Measurements from ENCODE around the gene MX2. TPM values are rescaled to one million over a fixed set of nuclear protein-coding genes. Genes with fewer than 3 reads are reported as not detected.
"Not testable (repeated sequence)": the region's sequence is repeated elsewhere in the genome, so short reads cannot be mapped to it uniquely, and the experiment has no call there.

MX2 gene
- total and polyA plus RNA-seq, 2 donors (not counting 1 experiment from before 2014, with no cell fraction given) = 2.0 to 3.6 TPM

GRCh38 chr21:41422546-41423304 is 60.9 kb downstream of the MX2 start:
- H2AFZ ChIP-seq (ENCODE audit: low read length) = no peak overlapping the region
- H3K9ac ChIP-seq (ENCODE audit: insufficient read depth, low read length) = no peak overlapping the region
- DNase-seq (ENCODE audit: low read depth in 2 of 2) = no peak
- no peaks in the 10 kb centered on the region for H3K4me1 ChIP-seq (ENCODE audit: control insufficient read depth, extremely low read depth, insufficient read depth, low read length)
- TF ChIP-seq EZH2 (IDR thresholded peaks at IDR 0.05; ENCODE audit: low read length, missing control alignments) = no peak
- no peak for TF ChIP-seq CTCF (conservative IDR thresholded peaks at IDR 0.05 in 1 of 2, IDR thresholded peaks at IDR 0.05 in 1 of 2; ENCODE audit: low read depth in 1 of 2, low read length in 2 of 2)
- no peak overlapping the region for H3K4me3 ChIP-seq (replicated peaks in 1 of 4; ENCODE audit: control extremely low read depth in 1 of 4, insufficient read depth in 1 of 4, low read depth in 3 of 4, low read length in 4 of 4)
- H4K20me1 ChIP-seq (ENCODE audit: control insufficient read depth, extremely low read depth, insufficient read depth, low read length) = no peaks in the 10 kb centered on the region
- no peaks in the 10 kb centered on the region for H3K27me3 ChIP-seq (ENCODE audit: control insufficient read depth, insufficient read depth, low read length)
- H3K79me2 ChIP-seq (ENCODE audit: control insufficient read depth, insufficient read depth, low read length) = no peaks in the 10 kb centered on the region
- no peaks in the 10 kb centered on the region for H3K36me3 ChIP-seq (ENCODE audit: control insufficient read depth, insufficient read depth, low read length)
- H3K27ac ChIP-seq (ENCODE audit: insufficient read depth, low read length) = no peak overlapping the region
- no peak overlapping the region for H3K4me2 ChIP-seq (ENCODE audit: extremely low read depth, insufficient read depth, low read length)
- H3K9me3 ChIP-seq (ENCODE audit: control insufficient read depth, insufficient read depth, low read depth, low read length) = no peaks in the 10 kb centered on the region

- H3K36me3 ChIP-seq (ENCODE audit: control insufficient read depth, insufficient read depth, low read length); H3K9me3 ChIP-seq (ENCODE audit: control insufficient read depth, insufficient read depth, low read depth, low read length); H3K4me2 ChIP-seq (ENCODE audit: extremely low read depth, insufficient read depth, low read length); H3K4me3 ChIP-seq (replicated peaks in 1 of 4; ENCODE audit: control extremely low read depth in 1 of 4, insufficient read depth in 1 of 4, low read depth in 3 of 4, low read length in 4 of 4); H3K27ac ChIP-seq (ENCODE audit: insufficient read depth, low read length); H3K27me3 ChIP-seq (ENCODE audit: control insufficient read depth, insufficient read depth, low read length); DNase-seq (ENCODE audit: low read depth in 2 of 2); H2AFZ ChIP-seq (ENCODE audit: low read length); H3K9ac ChIP-seq (ENCODE audit: insufficient read depth, low read length); H3K79me2 ChIP-seq (ENCODE audit: control insufficient read depth, insufficient read depth, low read length); H4K20me1 ChIP-seq (ENCODE audit: control insufficient read depth, extremely low read depth, insufficient read depth, low read length); H3K4me1 ChIP-seq (ENCODE audit: control insufficient read depth, extremely low read depth, insufficient read depth, low read length): not testable (repeated sequence)
These were observed 61.4 kb downstream of the MX2 start for GRCh38 chr21:41423305-41423636.

GRCh38 chr21:41425588-41425953 is 63.7 kb downstream of the MX2 start:
- H3K4me2 ChIP-seq (ENCODE audit: extremely low read depth, insufficient read depth, low read length) = peak overlapping the region; percentile 80
- TF ChIP-seq EZH2 (IDR thresholded peaks at IDR 0.05; ENCODE audit: low read length, missing control alignments) = no peak
- TF ChIP-seq CTCF (conservative IDR thresholded peaks at IDR 0.05 in 1 of 2, IDR thresholded peaks at IDR 0.05 in 1 of 2; ENCODE audit: low read depth in 1 of 2, low read length in 2 of 2) = no peak
- DNase-seq (ENCODE audit: low read depth in 2 of 2) = no peak
- H3K79me2 ChIP-seq (ENCODE audit: control insufficient read depth, insufficient read depth, low read length) = no peaks in the 10 kb centered on the region
- H3K9ac ChIP-seq (ENCODE audit: insufficient read depth, low read length) = peak overlapping the region; percentile 59
- no peaks in the 10 kb centered on the region for H3K4me1 ChIP-seq (ENCODE audit: control insufficient read depth, extremely low read depth, insufficient read depth, low read length)
- peak overlapping the region; percentile 54 to 70 (median 57) for H3K4me3 ChIP-seq (replicated peaks in 1 of 4; ENCODE audit: control extremely low read depth in 1 of 4, insufficient read depth in 1 of 4, low read depth in 3 of 4, low read length in 4 of 4)
- no peaks in the 10 kb centered on the region for H3K27me3 ChIP-seq (ENCODE audit: control insufficient read depth, insufficient read depth, low read length)
- H4K20me1 ChIP-seq (ENCODE audit: control insufficient read depth, extremely low read depth, insufficient read depth, low read length) = no peaks in the 10 kb centered on the region
- no peaks in the 10 kb centered on the region for H3K36me3 ChIP-seq (ENCODE audit: control insufficient read depth, insufficient read depth, low read length)
- peak overlapping the region; percentile 81 for H2AFZ ChIP-seq (ENCODE audit: low read length)
- no peak overlapping the region for H3K27ac ChIP-seq (ENCODE audit: insufficient read depth, low read length)
- no peaks in the 10 kb centered on the region for H3K9me3 ChIP-seq (ENCODE audit: control insufficient read depth, insufficient read depth, low read depth, low read length)

All from fibroblast of lung (primary cell).